Kidney (tissue), 14 donors: ENCODE data around the gene OR2T5. TPM values are rescaled to one million over a fixed set of nuclear protein-coding genes. Genes with fewer than 3 reads are reported as not detected.
A peak's percentile ranks its signal among the peaks of the same experiment; 100 is the strongest.
"Not testable (repeated sequence)": the region's sequence is repeated elsewhere in the genome, so short reads cannot be mapped to it uniquely, and the experiment has no call there.

Experiments used
- DNase-seq, 5 donors: peaks; one replicate each; pipeline ENCODE4 v3.0.0-alpha.2; 2013 to 2020
- FAIRE-seq: peaks from 2 replicates; lab custom pipeline; 2012; peaks lifted over from hg19 to GRCh38; lab: Jason Lieb, UNC
- H3K27ac ChIP-seq, 2 donors: one replicate each; pipeline ENCODE4 v1.7.0; 2013; ENCODE audit warnings: low read depth in 2 of 2, low read length in 2 of 2, inconsistent platforms in 1 of 2
- H3K27me3 ChIP-seq: one replicate; pipeline ENCODE4 v1.7.1; 2013; ENCODE audit warnings: low read length, inconsistent platforms; ENCODE audit not compliant: control insufficient read depth, insufficient read depth
- H3K36me3 ChIP-seq, 3 donors: one replicate each; pipeline versions ENCODE4 v1.7.0 to v1.7.1; 2013; ENCODE audit warnings: low read length in 3 of 3, control low read depth in 1 of 3, inconsistent platforms in 1 of 3; ENCODE audit not compliant: insufficient read depth in 3 of 3, control insufficient read depth in 2 of 3
- H3K4me1 ChIP-seq, 3 donors: one replicate each; pipeline versions ENCODE4 v1.7.0 to v1.7.1; 2013; ENCODE audit warnings: low read length in 3 of 3, inconsistent platforms in 1 of 3, low read depth in 1 of 3; ENCODE audit not compliant: control insufficient read depth in 2 of 3, insufficient read depth in 2 of 3
- H3K4me3 ChIP-seq, 3 donors: one replicate each; pipeline versions ENCODE4 v1.7.0 to v1.8.1; 2013; ENCODE audit warnings: low read length in 3 of 3, control low read depth in 1 of 3, inconsistent platforms in 1 of 3
- H3K9ac ChIP-seq, 3 donors: one replicate each; pipeline versions ENCODE4 v1.7.0 to v1.7.1; 2013; ENCODE audit warnings: low read length in 3 of 3, control low read depth in 1 of 3, inconsistent platforms in 1 of 3
- H3K9me3 ChIP-seq, 3 donors: one replicate each; pipeline versions ENCODE4 v1.7.0 to v1.7.1; 2013; ENCODE audit warnings: low read length in 3 of 3, control low read depth in 1 of 3, inconsistent platforms in 1 of 3; ENCODE audit not compliant: control insufficient read depth in 2 of 3, insufficient read depth in 1 of 3
- CTCF ChIP-seq: IDR thresholded peaks from 3 replicates; pipeline ENCODE4 v1.5.1; 2012; ENCODE audit warnings: mild to moderate bottlenecking, moderate library complexity, borderline replicate concordance; ENCODE audit not compliant: insufficient read depth; ENCODE audit errors: extremely low read depth
- intact Hi-C: fragments of 100-400 bp; cut with DNase I; formaldehyde crosslinking; loops from one replicate; pipeline ENCODE4 v1.11.1; 2022
- polyA plus RNA-seq: library from polyadenylated mRNA; stranded (reverse); fragments of 350-450 nt; fragmentation: Illumina TruSeq; extraction: RNeasy Lipid Tissue Mini Kit (QIAGEN cat#74804); gene quantifications from one replicate; pipeline ENCODE4 v1.2.3, GENCODE V29; 2014; ENCODE audit warnings: low read depth, low replicate concordance; ENCODE audit not compliant: insufficient read depth
- total RNA-seq: library from RNA; stranded (reverse); fragmentation: NEBNext Ultra II Directional; extraction: Animal tissue kit (Norgen Biotek cat#: 25700); gene quantifications from one replicate; pipeline ENCODE4 v1.2.1, GENCODE V29; 2021
- donor health status: control.
- donor health status: control.
- donor health status: control.
- donor health status: control.
- donor health status: control.
- donor health status: DM: yes; HTN: yes; CAD: no.
- donor health status: Normal renal cell carcinoma (clear cell type).

Gene OR2T5
- total and polyA plus RNA-seq, 2 donors from 2014 or later, result 0.09 TPM; not detected in 1

- H3K27me3 ChIP-seq, H3K4me1 ChIP-seq, H3K27ac ChIP-seq, intact Hi-C loops, DNase-seq, H3K4me3 ChIP-seq, FAIRE-seq, H3K36me3 ChIP-seq, H3K9ac ChIP-seq, H3K9me3 ChIP-seq: not testable (repeated sequence)
Observed at GRCh38 chr1:248507773-248508172, 19.4 kb downstream of the OR2T5 start, which contains the start of gene OR2G6. OR2G6 (plus strand) TSS chr1:248508073; CDS start chr1:248521647, 13,574 bp downstream.

GRCh38 chr1:248510217-248510616 lies 21.8 kb downstream of the OR2T5 start:
- H3K9me3 ChIP-seq, H3K27ac ChIP-seq, intact Hi-C loops, H3K4me1 ChIP-seq, H3K9ac ChIP-seq, H3K36me3 ChIP-seq, H3K27me3 ChIP-seq, H3K4me3 ChIP-seq, DNase-seq: not testable (repeated sequence)
- FAIRE-seq, result peak; percentile 98

- peaks cover 0 to 10% (median 0%) of the 10 kb centered on the region in 3 donors for H3K9me3 ChIP-seq
- no peaks in the 10 kb centered on the region for H3K27me3 ChIP-seq
- no peak for TF ChIP-seq CTCF
- H3K4me1 ChIP-seq, result no peaks in the 10 kb centered on the region
- intact Hi-C loops, result no loop called here
- FAIRE-seq (no peak), DNase-seq (no peak)
- H3K36me3 ChIP-seq, result no peaks in the 10 kb centered on the region
- H3K27ac ChIP-seq, result no peak overlapping the region
- H3K4me3 ChIP-seq, result no peak overlapping the region
- H3K9ac ChIP-seq, result no peak overlapping the region
Observed at GRCh38 chr1:248521856-248522255, 33.5 kb downstream of the OR2T5 start.

- H3K27ac ChIP-seq, H3K4me3 ChIP-seq, intact Hi-C loops, H3K27me3 ChIP-seq, H3K9ac ChIP-seq, H3K9me3 ChIP-seq, DNase-seq, H3K36me3 ChIP-seq, FAIRE-seq, H3K4me1 ChIP-seq: not testable (repeated sequence)
Observed at GRCh38 chr1:248537449-248537848, 49.1 kb downstream of the OR2T5 start.

Other genes with a start within 250 kb of the OR2T5 start
- gene OR2T33, start 210.6 kb upstream of the OR2T5 start, total RNA-seq, result not detected
- not detected for gene OR2T33, start 210.6 kb upstream of the OR2T5 start, polyA plus RNA-seq
- not detected for gene OR2T12, start 185.2 kb upstream of the OR2T5 start, total RNA-seq
- not detected for gene OR2T12, start 185.2 kb upstream of the OR2T5 start, polyA plus RNA-seq
- not detected for gene OR2M7, start 164.0 kb upstream of the OR2T5 start, total RNA-seq
- not detected for gene OR2M7, start 164.0 kb upstream of the OR2T5 start, polyA plus RNA-seq
- gene OR14C36, start 139.8 kb upstream of the OR2T5 start, total RNA-seq, result not detected
- gene OR14C36, start 139.8 kb upstream of the OR2T5 start, polyA plus RNA-seq, result not detected
- not detected for gene OR2T4, start 126.9 kb upstream of the OR2T5 start, total RNA-seq
- not detected for gene OR2T4, start 126.9 kb upstream of the OR2T5 start, polyA plus RNA-seq
- not detected for gene OR2T6, start 112.8 kb upstream of the OR2T5 start, total RNA-seq
- gene OR2T6, start 112.8 kb upstream of the OR2T5 start, polyA plus RNA-seq, result not detected
- not detected for gene OR2T1, start 85.5 kb upstream of the OR2T5 start, total RNA-seq
- not detected for gene OR2T1, start 85.5 kb upstream of the OR2T5 start, polyA plus RNA-seq
- 0.28 TPM for gene OR2T2, start 43.0 kb upstream of the OR2T5 start, total RNA-seq
- not detected for gene OR2T2, start 43.0 kb upstream of the OR2T5 start, polyA plus RNA-seq
- gene OR2T3, start 15.2 kb upstream of the OR2T5 start, total RNA-seq, result not detected
- not detected for gene OR2T3, start 15.2 kb upstream of the OR2T5 start, polyA plus RNA-seq
- gene OR2G6, start 19.5 kb downstream of the OR2T5 start, total RNA-seq, result 0.06 TPM
- 0.09 TPM for gene OR2G6, start 19.5 kb downstream of the OR2T5 start, polyA plus RNA-seq
- not detected for gene OR2T29, start 74.2 kb downstream of the OR2T5 start, total RNA-seq
- not detected for gene OR2T29, start 74.2 kb downstream of the OR2T5 start, polyA plus RNA-seq
- not detected for gene OR2T34, start 86.2 kb downstream of the OR2T5 start, total RNA-seq
- not detected for gene OR2T34, start 86.2 kb downstream of the OR2T5 start, polyA plus RNA-seq
- 0.41 TPM for gene OR2T10, start 109.1 kb downstream of the OR2T5 start, total RNA-seq
- 1.1 TPM for gene OR2T10, start 109.1 kb downstream of the OR2T5 start, polyA plus RNA-seq
- 0.57 TPM for gene OR2T11, start 146.5 kb downstream of the OR2T5 start, total RNA-seq
- gene OR2T11, start 146.5 kb downstream of the OR2T5 start, polyA plus RNA-seq, result not detected
- 0.28 TPM for gene OR2T35, start 156.7 kb downstream of the OR2T5 start, total RNA-seq
- not detected for gene OR2T35, start 156.7 kb downstream of the OR2T5 start, polyA plus RNA-seq
- gene OR2T27, start 166.9 kb downstream of the OR2T5 start, total RNA-seq, result not detected
- gene OR2T27, start 166.9 kb downstream of the OR2T5 start, polyA plus RNA-seq, result not detected
- gene OR14I1, start 214.2 kb downstream of the OR2T5 start, total RNA-seq, result not detected
- not detected for gene OR14I1, start 214.2 kb downstream of the OR2T5 start, polyA plus RNA-seq